NCI-H2107 (cell line): ENCODE results near the gene GIGYF1.

ENCODE experiments used
- DNase-seq: peaks from one replicate; lab custom pipeline; 2025; lab: John Stamatoyannopoulos, UW

GIGYF1 gene

GRCh38 chr7:100683659-100684533 lies 10.2 kb downstream of the GIGYF1 start:
- DNase-seq, result no peak

- no peak for DNase-seq
Observed at GRCh38 chr7:100682991-100683658, 10.9 kb downstream of the GIGYF1 start.

- no peak for DNase-seq
Observed at GRCh38 chr7:100682228-100682741, 11.8 kb downstream of the GIGYF1 start.

DNA sequence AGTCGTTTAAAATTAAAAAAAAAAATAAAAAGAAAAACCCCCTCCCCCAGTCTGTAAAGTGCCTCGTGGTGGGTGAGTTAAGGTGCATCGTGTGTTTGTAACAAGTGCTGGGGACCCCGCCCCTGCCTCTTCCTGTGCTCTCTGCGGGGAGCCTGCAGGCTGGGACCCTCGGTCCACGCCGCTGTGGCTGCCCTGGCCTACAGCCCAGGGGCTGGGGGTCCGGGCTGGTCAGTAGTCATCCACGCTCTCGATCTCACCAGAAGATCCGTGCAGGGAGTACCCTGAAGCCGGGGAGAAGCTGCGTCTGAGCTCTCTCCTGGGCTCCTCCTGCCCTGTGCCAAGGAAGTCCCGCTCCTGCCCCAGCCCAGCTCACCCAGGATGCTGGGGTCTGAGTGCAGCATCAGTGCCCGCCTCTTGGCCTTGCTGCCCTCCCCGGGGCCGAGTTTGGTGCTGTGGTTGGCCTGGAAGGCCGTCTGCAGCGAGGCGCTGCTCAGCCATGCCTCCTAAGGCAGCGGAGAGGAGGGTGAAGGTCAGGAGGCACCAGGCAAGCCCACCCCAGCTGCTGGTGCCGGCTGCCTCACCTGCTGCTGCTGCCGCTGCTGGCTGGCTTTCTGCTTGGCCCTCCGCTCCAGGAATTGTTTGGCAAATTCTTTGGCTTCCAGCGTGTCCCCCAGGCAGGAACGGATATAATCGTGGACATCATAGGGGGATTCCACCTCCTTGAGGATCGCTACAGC lies 12.4 kb downstream of the GIGYF1 start:
- no peak for DNase-seq

GRCh38 chr7:100680576-100681271 lies 13.3 kb downstream of the GIGYF1 start:
- no peak for DNase-seq

DNA sequence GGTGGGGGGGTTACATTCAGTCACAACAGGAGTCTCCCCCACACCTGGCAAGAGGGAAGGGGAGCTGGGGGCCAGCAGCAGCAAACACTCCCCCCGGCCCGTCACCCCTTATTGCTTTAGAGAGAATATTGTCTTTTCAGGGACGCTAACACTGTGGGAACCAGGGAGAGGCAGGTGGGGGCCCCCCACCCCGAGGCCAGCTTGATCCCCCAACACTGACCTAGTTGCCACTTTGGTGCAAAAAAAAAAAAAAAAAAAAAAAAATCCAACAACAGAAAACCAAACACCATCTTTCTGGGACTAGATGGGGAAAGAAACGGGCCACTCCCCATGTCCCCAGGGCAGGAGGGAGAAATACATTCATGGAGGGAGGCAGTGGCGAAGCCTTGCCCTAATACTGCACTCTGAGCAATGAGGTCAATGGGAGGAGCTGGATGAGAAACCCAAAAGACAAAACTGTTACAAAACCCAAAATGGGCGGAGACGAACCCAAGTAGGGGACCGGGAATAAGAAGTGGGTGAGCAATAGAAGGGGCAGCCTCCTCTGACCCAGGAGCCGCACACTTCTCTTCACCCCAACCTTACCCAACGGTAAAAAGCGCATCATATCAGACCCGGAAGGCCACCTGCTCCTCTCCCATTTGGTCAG lies 14.0 kb downstream of the GIGYF1 start:
- no peak for DNase-seq

- DNase-seq, result no peak
Observed at GRCh38 chr7:100679129-100679926, 14.7 kb downstream of the GIGYF1 start.

DNA sequence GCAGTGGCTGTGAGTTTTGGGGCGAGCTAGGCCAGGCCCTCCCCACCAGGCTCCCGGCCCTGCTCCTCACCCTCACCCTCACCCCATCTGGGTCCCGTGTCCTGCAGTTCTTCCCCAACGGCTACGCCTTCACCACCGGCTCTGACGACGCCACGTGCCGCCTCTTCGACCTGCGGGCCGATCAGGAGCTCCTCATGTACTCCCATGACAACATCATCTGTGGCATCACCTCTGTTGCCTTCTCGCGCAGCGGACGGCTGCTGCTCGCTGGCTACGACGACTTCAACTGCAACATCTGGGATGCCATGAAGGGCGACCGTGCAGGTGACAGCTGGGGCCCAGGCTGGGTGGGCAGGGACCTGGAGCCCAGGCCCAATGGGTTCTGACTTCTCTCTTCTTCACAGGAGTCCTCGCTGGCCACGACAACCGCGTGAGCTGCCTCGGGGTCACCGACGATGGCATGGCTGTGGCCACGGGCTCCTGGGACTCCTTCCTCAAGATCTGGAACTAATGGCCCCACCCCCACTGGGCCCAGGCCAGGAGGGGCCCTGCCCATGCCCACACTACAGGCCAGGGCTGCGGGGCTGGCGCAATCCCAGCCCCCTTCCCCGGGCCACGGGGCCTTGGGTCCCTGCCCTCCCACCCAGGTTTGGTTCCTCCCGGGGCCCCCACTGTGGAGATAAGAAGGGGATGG lies 15.6 kb downstream of the GIGYF1 start:
- no peak for DNase-seq

- DNase-seq, result no peak
Observed at GRCh38 chr7:100677308-100678267, 16.5 kb downstream of the GIGYF1 start.

DNA sequence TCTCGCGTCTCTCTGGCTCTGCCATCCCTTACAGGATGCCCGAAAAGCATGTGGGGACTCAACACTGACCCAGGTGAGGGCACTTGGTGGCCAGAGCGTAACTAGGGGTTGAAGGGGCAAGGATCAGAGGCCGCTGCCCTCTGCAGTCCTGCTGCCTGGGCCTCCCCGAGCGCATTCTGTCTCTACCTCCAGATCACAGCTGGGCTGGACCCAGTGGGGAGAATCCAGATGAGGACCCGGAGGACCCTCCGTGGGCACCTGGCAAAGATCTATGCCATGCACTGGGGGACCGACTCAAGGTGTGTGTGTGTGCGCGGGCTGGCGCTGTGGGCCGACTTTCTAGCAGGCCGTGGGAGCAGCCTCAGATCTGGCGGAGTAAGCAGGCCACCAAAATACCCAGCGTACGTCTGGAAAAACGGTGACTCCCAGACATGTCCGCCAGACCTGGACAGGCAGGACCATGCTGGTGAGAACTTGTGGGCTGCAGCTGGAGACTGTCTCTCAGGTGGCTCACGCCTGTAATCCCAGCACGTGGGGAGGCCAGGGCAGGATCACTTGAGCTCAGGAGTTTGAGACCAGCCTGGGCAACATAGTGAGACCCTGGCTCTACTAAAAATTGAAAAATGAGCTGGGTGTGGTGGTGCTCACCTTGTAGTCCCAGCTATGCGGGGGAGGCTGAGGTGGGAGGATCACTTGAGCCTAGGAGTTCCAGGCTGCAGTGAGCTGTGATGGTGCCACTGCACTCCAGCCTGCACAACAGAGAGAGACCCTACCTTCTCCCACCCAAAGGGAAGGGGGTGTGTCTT lies 17.3 kb downstream of the GIGYF1 start:
- DNase-seq, result no peak

DNA sequence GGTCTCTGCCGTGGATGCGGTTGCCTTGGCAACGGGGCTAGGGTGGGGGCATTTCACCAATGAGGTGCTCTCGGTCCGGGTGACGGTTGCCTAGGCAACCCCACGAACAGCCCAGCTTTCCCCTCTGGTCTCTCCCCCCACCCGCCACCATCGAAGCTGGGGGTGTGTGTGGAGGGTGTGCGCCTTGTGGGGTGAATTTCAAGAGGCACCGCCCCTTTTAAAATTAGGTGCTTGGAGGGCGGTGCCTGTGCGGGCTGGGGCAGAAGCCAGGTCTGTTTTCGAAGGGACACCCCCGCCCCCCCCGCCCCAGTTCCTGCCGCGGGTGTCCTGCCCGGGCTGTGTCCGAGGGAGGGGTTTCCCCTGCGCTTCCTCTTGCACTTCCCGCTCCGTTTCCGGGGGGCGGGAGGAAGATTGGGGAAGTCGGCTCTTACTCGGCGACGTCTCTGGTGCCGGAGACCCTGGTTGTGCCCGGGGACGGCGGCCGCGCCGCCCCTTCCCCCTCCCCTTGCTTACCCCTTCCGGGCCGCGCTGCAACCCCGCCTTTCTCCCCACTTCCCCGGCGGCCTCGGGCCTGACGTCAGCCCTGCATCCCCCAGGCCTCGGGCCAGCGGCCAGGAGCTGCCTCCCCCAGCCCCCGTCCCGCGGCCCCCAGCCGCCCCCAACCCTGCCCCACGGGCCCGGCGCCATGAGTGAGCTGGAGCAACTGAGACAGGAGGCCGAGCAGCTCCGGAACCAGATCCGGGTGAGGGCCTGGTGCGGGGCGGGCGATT lies 18.3 kb downstream of the GIGYF1 start:
- DNase-seq, result peak; percentile 24

DNA sequence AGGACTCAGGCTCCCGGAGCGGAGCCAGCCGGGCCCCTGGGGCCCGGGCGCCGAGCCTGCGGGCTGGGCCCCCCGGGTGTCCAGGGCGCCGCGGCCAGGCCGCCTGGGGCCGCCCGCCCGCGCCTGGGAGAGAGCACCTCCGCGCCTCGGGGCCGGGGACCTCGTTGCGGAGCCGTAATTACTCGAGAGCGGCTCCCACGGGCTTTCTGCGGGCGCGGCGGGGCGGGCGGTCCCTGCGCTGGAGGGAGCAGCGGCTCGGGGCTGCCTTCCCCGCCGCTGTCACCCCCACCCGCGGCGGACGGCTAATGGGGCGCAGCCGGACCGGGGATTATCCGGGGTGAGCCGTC lies 19.0 kb downstream of the GIGYF1 start:
- DNase-seq, result no peak

- DNase-seq, result no peak
Observed at GRCh38 chr7:100674411-100675104, 19.5 kb downstream of the GIGYF1 start.

DNA sequence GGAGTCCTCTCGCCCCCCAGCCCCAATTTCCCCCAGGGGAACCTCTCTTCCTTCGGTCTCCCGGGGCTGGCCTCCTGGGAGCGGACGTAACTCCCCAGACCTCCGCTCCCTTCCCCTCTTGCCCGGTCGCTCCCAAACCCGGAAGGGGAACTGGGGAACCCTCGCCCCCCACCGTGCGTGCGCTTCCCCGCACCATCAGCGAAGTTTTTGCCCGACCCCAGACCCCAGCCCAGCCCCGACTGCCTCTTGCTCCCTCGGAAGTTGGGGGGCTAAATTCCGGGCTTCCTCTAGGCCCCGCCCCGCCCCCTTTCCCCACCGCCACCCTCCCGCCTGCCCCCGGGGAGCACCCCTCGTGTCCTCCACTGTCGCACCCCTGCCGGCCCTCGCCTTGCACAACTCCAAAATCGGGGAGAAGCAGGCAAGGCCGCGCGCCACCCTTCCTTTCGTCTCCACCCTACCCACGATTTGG lies 20.1 kb downstream of the GIGYF1 start:
- no peak for DNase-seq

GRCh38 chr7:100673302-100673941 lies 20.6 kb downstream of the GIGYF1 start, which contains the start of gene GNB2:
Gene GNB2 (plus strand): TSS chr7:100673740. CDS start chr7:100676266, 2,526 bp downstream.
- peak; percentile 98 for DNase-seq
